Umbilical cord (tissue), 2 donors: ENCODE results near the gene STOX2. TPM values are rescaled to one million over a fixed set of nuclear protein-coding genes. Genes with fewer than 3 reads are reported as not detected.
"Not testable (repeated sequence)": the region's sequence is repeated elsewhere in the genome, so short reads cannot be mapped to it uniquely, and the experiment has no call there.

ENCODE experiments used
- DNase-seq: peaks from one replicate; pipeline ENCODE4 v3.0.0-alpha.2; 2015; ENCODE audit warnings: low spot score
- total RNA-seq: library from RNA; depleted of rRNA; stranded (reverse); fragments of >200 nt; gene quantifications from one replicate; pipeline ENCODE4 v1.2.3, GENCODE V29; 2014; ENCODE audit warnings: low replicate concordance; ENCODE audit not compliant: insufficient read depth

STOX2 gene
- total RNA-seq, 1 donor from 2014 or later, result 17.6 TPM

GRCh38 chr4:184019667-184020623, 114.8 kb downstream of the STOX2 start:
- DNase-seq, result no peak

- DNase-seq, result no peak
Measured at GRCh38 chr4:184021389-184021788, 116.3 kb downstream of the STOX2 start.

- no peak for DNase-seq
Measured at GRCh38 chr4:184022679-184023383, 117.7 kb downstream of the STOX2 start.

GRCh38 chr4:184024637-184025036, 119.5 kb downstream of the STOX2 start:
- no peak for DNase-seq

GRCh38 chr4:184028561-184029374, 123.7 kb downstream of the STOX2 start:
- no peak for DNase-seq

- DNase-seq, result no peak
Measured at GRCh38 chr4:184030036-184030435, 124.9 kb downstream of the STOX2 start.

- no peak for DNase-seq
Measured at GRCh38 chr4:184030764-184031163, 125.7 kb downstream of the STOX2 start.

GRCh38 chr4:184032091-184032490, 127.0 kb downstream of the STOX2 start:
- DNase-seq, result no peak

- DNase-seq, result peak; percentile 32
Measured at GRCh38 chr4:184039963-184040383, 134.9 kb downstream of the STOX2 start.

GRCh38 chr4:184041156-184041555, 136.0 kb downstream of the STOX2 start:
- DNase-seq, result no peak

- no peak for DNase-seq
Measured at GRCh38 chr4:184046148-184046547, 141.0 kb downstream of the STOX2 start.

- DNase-seq, result not testable (repeated sequence)
Measured at GRCh38 chr4:184051262-184051661, 146.2 kb downstream of the STOX2 start.

- no peak for DNase-seq
Measured at GRCh38 chr4:184052616-184053015, 147.5 kb downstream of the STOX2 start.

- DNase-seq, result peak; percentile 7
Measured at GRCh38 chr4:184053434-184053833, 148.3 kb downstream of the STOX2 start.

GRCh38 chr4:184056877-184057276, 151.8 kb downstream of the STOX2 start:
- DNase-seq, result no peak

- no peak for DNase-seq
Measured at GRCh38 chr4:184058026-184058425, 152.9 kb downstream of the STOX2 start.

GRCh38 chr4:184059099-184059498, 154.0 kb downstream of the STOX2 start:
- DNase-seq, result no peak

- no peak for DNase-seq
Measured at GRCh38 chr4:184061582-184061981, 156.5 kb downstream of the STOX2 start.

GRCh38 chr4:184062769-184063168, 157.7 kb downstream of the STOX2 start:
- no peak for DNase-seq

GRCh38 chr4:184064877-184065276, 159.8 kb downstream of the STOX2 start:
- no peak for DNase-seq

- DNase-seq, result peak; percentile 4
Measured at GRCh38 chr4:184066584-184067300, 161.6 kb downstream of the STOX2 start.
